HG03520 (cell line): ENCODE measurements around the gene ZNF565.
A peak's percentile ranks its signal among the peaks of the same experiment; 100 is the strongest.
"Not testable (repeated sequence)": the region's sequence is repeated elsewhere in the genome, so short reads cannot be mapped to it uniquely, and the experiment has no call there.

Source experiments
- ATAC-seq: cut with Tn5 transposase; IDR thresholded peaks from one replicate; pipeline ENCODE4 v1.9.1; 2021; ENCODE audit warnings: mild to moderate bottlenecking, moderate library complexity; ENCODE audit not compliant: unreplicated experiment

ZNF565 gene

DNA sequence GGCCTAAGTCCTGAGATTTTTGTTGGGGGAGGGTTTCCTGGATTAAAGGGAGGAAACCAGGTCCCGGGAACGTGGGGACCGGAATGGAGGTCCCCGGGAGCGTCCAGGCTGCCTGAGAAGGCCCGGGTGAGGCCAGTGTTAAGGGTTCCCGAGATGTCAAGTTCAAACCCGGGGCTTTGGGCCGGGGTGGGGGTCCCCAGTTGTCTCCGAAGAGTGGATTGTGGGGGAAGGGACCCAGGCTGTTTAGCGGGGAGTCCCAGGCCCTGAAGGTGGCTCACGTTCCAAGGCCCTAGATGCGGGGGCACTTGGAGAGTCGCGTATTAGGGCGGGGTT lies 62.5 kb downstream of the ZNF565 start:
- ATAC-seq = no peak

DNA sequence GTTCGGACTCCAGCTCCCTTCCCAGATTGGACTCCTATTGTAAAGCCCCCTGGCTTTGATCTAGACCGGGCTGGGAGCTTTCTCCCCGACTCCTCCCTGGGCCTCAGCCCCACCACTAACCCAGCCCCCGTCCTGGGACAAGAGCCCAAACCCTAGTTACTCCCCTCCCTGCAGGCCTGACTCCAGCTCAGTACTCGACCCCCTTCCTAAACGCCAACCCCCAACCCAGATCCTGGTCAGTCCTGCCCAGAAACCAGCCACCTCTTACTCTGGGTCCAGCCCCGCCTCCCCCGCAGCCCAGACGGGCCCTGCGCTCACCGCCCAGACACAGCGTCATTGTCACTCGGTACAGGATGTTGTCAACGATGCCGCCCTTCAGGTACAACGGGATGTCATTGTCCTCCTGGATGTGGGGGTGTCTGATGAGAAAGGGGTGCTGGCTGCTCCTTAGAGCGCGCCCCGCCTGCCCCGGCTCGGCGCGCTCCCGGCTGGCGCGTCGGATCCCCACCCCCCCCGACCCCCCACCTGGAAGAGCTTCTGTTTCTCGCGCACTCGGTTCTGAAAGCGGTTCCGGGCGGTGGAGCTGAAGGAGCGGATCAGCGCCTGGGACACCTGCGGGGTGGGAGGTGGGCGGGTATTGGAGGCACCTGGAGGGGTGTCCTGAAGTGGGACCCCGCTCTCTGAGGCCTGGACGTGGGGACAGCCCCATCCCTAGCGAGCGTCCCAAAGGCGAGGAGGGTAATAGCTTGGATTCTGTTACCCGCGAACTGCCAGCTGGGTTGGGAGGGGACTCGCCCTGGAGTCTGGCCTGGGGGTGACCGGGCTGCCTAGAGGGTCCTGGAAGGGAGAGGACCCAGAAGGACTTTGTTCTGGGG lies 63.1 kb downstream of the ZNF565 start:
- no peak for ATAC-seq

DNA sequence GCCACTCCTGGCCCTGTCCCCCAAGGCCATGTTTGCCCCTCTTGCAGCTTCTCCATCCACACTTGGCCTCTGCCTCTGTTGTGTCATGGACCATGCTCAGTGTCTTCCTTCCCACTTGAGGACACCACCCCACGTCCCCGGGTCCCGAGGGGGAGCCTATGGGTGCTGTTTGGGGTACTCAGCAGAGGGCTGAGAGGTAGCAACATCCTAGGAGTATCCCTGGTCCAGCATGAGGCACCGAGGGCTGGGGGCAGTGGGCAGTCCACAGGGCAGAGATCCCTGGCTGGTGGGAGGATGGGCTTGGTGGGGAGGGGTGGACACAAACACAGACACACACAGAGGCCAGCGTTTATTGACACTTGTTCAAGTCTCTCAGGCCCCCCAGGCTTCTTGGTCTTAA lies 63.9 kb downstream of the ZNF565 start:
- ATAC-seq = no peak

- ATAC-seq = no peak
Measured at GRCh38 chr19:36149673-36150406, 64.6 kb downstream of the ZNF565 start.

GRCh38 chr19:36144624-36145023 lies 69.8 kb downstream of the ZNF565 start:
- ATAC-seq = no peak

DNA sequence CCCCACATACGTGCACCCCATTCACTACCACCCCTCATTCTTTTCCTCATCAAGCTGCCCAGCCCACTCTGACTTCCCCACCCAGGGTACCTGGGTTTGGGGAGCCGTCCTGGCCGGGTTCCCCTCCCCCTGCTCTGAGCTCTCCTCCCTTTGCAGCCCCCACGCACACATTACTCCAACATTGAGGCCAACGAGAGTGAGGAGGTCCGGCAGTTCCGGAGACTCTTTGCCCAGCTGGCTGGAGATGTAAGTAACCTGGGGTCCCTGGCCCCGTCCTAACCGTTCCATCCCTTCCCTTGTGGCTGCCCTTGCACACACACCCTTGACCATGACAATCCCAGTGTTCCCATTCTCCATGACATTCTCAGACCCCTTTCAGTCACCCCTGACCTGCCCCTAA lies 72.0 kb downstream of the ZNF565 start:
- ATAC-seq = no peak

DNA sequence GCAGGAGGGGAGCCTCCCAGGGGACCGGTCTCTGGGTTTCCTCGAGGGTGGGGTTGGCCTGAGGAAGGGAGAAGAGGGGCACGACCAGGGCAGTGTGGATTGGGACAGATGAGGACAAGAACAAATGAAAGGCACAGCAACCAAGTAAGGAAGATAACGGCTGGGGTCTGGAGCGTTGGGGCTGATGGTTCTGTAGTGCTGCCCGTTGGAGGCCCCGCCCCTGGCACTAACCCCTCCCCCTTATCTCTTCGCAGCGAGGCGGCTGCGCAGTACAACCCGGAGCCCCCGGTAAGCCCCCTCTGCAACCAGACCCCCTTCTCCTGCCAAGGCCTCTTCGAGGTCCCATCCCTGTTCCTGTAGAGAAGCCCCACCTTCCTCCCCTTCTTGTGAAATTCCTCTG lies 72.4 kb downstream of the ZNF565 start:
- no peak for ATAC-seq

DNA sequence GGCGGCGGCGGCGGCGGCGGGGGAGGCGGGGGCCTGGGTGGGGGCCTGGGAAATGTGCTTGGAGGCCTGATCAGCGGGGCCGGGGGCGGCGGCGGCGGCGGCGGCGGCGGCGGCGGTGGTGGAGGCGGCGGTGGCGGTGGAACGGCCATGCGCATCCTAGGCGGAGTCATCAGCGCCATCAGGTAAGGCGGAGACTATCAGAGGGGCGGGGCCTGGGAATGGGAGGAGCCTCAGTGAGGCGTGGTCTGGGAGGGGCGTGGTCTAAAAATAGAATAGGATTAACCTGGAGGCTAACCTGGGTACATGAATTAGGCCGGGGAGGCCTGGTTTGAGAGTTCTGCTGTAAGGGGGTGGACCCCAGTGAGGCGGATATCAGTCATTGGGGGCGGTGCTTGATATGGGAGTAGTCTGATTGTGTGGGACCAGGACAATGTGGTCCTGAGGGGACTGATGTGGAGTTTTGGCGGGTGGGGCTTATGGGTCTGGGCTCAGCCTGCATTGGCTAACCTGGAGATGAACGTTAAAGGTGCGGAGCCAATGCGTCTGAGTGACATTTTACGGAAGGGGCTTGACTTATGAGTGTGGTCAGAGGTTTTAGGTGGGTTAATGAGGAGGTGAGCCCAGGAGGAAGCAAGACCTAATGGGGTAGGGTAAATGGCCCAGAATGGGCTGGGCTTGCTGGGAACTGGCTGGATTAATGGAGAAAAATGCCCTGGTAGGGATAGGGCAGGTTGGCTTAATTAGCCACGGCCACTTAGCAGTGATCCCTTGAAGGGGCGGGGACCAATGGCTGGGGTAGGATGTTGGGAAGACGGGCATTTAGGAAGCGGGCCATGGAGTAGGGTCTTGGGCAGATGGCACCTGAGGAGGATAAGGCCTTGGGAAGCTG lies 73.2 kb downstream of the ZNF565 start:
- peak; percentile 35 for ATAC-seq

GRCh38 chr19:36140304-36141038 lies 74.0 kb downstream of the ZNF565 start:
- ATAC-seq = peak; percentile 1

- peak; percentile 69 for ATAC-seq
Measured at GRCh38 chr19:36139473-36140303, 74.8 kb downstream of the ZNF565 start, which contains the start of gene CAPNS1. Gene CAPNS1 (plus strand): TSS chr19:36140066. CDS start chr19:36141012, 946 bp downstream.

DNA sequence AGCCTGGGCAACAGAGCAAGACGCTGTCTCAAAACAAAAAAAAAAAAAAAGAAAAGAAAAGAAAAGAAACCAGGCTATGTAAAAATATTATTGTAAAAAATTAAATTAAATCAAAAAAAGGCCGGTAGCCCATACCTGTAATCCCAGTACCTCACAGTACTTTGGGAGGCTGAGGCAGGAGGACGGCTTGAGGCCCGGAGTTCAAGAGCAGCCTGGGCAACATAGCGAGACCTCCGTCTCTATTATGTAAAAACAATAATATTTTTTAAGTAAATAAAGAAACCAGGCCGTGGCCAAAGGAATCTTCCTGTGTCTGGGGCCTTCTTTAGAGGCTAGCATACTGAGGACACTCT lies 75.4 kb downstream of the ZNF565 start:
- no peak for ATAC-seq

GRCh38 chr19:36136964-36137686 lies 77.3 kb downstream of the ZNF565 start:
- ATAC-seq = no peak

DNA sequence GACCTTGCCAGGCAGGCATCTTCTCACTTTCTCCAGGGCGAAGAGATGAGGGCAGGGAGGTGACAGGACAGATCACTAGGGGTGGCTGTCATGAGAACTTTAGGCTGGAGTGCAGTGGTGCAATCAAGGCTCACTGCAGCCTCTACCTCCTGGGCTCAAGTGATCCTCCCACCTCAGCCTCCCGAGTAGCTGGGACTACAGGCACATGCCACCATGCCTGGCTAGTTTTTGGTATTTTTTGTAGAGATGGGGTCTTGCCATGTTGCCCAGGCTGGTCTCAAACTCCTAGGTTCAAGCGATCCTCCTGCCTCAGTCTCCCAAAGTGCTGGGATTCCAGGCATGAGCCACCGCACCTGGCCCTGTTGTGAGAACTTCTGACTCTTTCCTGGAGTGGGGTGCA lies 79.6 kb downstream of the ZNF565 start:
- ATAC-seq = not testable (repeated sequence)
